GM23338 (cell line): Measurements from ENCODE around the gene HPS4. TPM values are rescaled to one million over a fixed set of nuclear protein-coding genes. Genes with fewer than 3 reads are reported as not detected.

ENCODE experiments used
- ATAC-seq: fragments of 200-7000 bp; cut with Tn5 transposase; 3 replicates; pipeline ENCODE4 v1.9.1; 2020
- DNase-seq: peaks from one replicate; pipeline ENCODE4 v3.0.0-alpha.2; 2015; ENCODE audit warnings: low spot score
- H2AFZ ChIP-seq: fragments of 200-600 bp; sonication (generic); 2 replicates; pipeline ENCODE4 v1.8.0; 2016; ENCODE audit warnings: antibody characterized with exemption, mild to moderate bottlenecking, moderate library complexity
- H3F3A ChIP-seq: fragments of 200-600 bp; sonication (generic); replicated peaks from 2 replicates; pipeline ENCODE4 v1.8.0; 2017; ENCODE audit warnings: antibody characterized with exemption, mixed run types, low read depth
- H3K27ac ChIP-seq: fragments of 200-600 bp; sonication (generic); 2 replicates; pipeline ENCODE4 v1.6.1; 2016; ENCODE audit warnings: low read depth
- H3K27me3 ChIP-seq: fragments of 200-600 bp; sonication (generic); 2 replicates; pipeline ENCODE4 v1.8.0; 2016; ENCODE audit warnings: mild to moderate bottlenecking, mixed run types, moderate library complexity; ENCODE audit not compliant: insufficient read depth
- H3K36me3 ChIP-seq: fragments of 200-600 bp; sonication (generic); 2 replicates; pipeline ENCODE4 v1.8.0; 2016; ENCODE audit warnings: mild to moderate bottlenecking; ENCODE audit not compliant: insufficient read depth
- H3K4me1 ChIP-seq: fragments of 200-600 bp; sonication (generic); 2 replicates; pipeline ENCODE4 v1.8.0; 2016; ENCODE audit warnings: mild to moderate bottlenecking, moderate library complexity; ENCODE audit not compliant: insufficient read depth
- H3K4me2 ChIP-seq: fragments of 200-600 bp; sonication (generic); 2 replicates; pipeline ENCODE4 v1.7.1; 2017; ENCODE audit warnings: mixed run types
- H3K4me3 ChIP-seq: fragments of 200-600 bp; sonication (generic); 2 replicates; pipeline ENCODE4 v1.6.1; 2016; ENCODE audit warnings: mixed run types
- H3K79me2 ChIP-seq: fragments of 200-600 bp; sonication (generic); replicated peaks from 2 replicates; pipeline ENCODE4 v1.8.0; 2017; ENCODE audit warnings: mild to moderate bottlenecking; ENCODE audit not compliant: insufficient read depth
- H3K9me2 ChIP-seq: fragments of 200-600 bp; sonication (generic); 2 replicates; pipeline ENCODE4 v1.8.0; 2017; ENCODE audit not compliant: insufficient read depth
- H4K20me1 ChIP-seq: fragments of 200-600 bp; sonication (generic); replicated peaks from 2 replicates; pipeline ENCODE4 v1.8.0; 2017; ENCODE audit warnings: mild to moderate bottlenecking; ENCODE audit not compliant: insufficient read depth
- H3K27ac Mint-ChIP-seq: 2 replicates; pipeline ENCODE4 v1.8.0; 2020; ENCODE audit warnings: inconsistent platforms, mild to moderate bottlenecking, moderate library complexity, mixed read lengths
- H3K27me3 Mint-ChIP-seq: 3 replicates; pipeline ENCODE4 v1.8.0; 2022; ENCODE audit warnings: low read depth, mild to moderate bottlenecking, moderate library complexity, mixed read lengths, inconsistent platforms; ENCODE audit not compliant: insufficient read depth, poor library complexity
- H3K36me3 Mint-ChIP-seq: 3 replicates; pipeline ENCODE4 v1.8.0; 2021; ENCODE audit warnings: low read depth, mild to moderate bottlenecking, inconsistent platforms, moderate library complexity, mixed read lengths
- H3K4me1 Mint-ChIP-seq: 3 replicates; pipeline ENCODE4 v1.8.0; 2020; ENCODE audit warnings: mild to moderate bottlenecking, inconsistent platforms, mixed read lengths
- H3K4me3 Mint-ChIP-seq: 3 replicates; pipeline ENCODE4 v1.8.0; 2021; ENCODE audit warnings: moderate library complexity, mild to moderate bottlenecking, inconsistent platforms, mixed read lengths
- H3K9me3 Mint-ChIP-seq: 3 replicates; pipeline ENCODE4 v1.8.0; 2020; ENCODE audit warnings: moderate library complexity, mild to moderate bottlenecking, inconsistent platforms, mixed read lengths
- CREB1 ChIP-seq: fragments of 250-450 bp; sonication (Bioruptor Pico); IDR thresholded peaks from 2 replicates; pipeline ENCODE4 v1.5.0; 2020; ENCODE audit warnings: low read depth, mild to moderate bottlenecking, moderate library complexity
- ETS1 ChIP-seq: IDR thresholded peaks from 2 replicates; pipeline ENCODE4 v1.6.1; 2016; ENCODE audit warnings: antibody characterized with exemption
- EZH2 ChIP-seq: fragments of 200-600 bp; sonication (generic); IDR thresholded peaks from one replicate; pipeline ENCODE4 v1.8.0; 2017; ENCODE audit warnings: antibody characterized with exemption, mild to moderate bottlenecking, low read depth; ENCODE audit not compliant: unreplicated experiment
- EZH2phosphoT487 ChIP-seq: fragments of 200-600 bp; sonication (generic); IDR thresholded peaks from one replicate; pipeline ENCODE4 v1.8.1; 2018; ENCODE audit warnings: antibody characterized with exemption; ENCODE audit not compliant: unreplicated experiment
- JUNB ChIP-seq: IDR thresholded peaks from one replicate; pipeline ENCODE4 v1.6.1; 2016; ENCODE audit warnings: antibody characterized with exemption; ENCODE audit not compliant: unreplicated experiment
- NANOG ChIP-seq: IDR thresholded peaks from 2 replicates; pipeline ENCODE4 v1.6.1; 2016; ENCODE audit warnings: antibody characterized with exemption, borderline replicate concordance
- POLR2AphosphoS5 ChIP-seq: IDR thresholded peaks from 2 replicates; pipeline ENCODE4 v1.6.1; 2016; ENCODE audit warnings: antibody characterized with exemption, low read depth
- STAT1 ChIP-seq: IDR thresholded peaks from one replicate; pipeline ENCODE4 v1.6.1; 2016; ENCODE audit warnings: antibody characterized with exemption; ENCODE audit not compliant: unreplicated experiment
- ZNF331 ChIP-seq: fragments of 250-450 bp; sonication (Bioruptor Pico); IDR thresholded peaks from 2 replicates; pipeline ENCODE4 v1.5.0; 2020; ENCODE audit warnings: low read depth, mild to moderate bottlenecking, moderate library complexity
- ZNF462 ChIP-seq: fragments of 250-450 bp; sonication (Bioruptor Pico); IDR thresholded peaks from 2 replicates; pipeline ENCODE4 v1.5.0; 2020; ENCODE audit warnings: mild to moderate bottlenecking, moderate library complexity
- polyA plus RNA-seq: library from polyadenylated mRNA; unstranded; fragments of >200 nt; fragmentation: Nextera tagmentation; extraction: Ambion mirVana; gene quantifications from 2 replicates; pipeline ENCODE4 v1.2.1, GENCODE V29; 2016
- total RNA-seq: library from RNA; depleted of rRNA; stranded (reverse); fragments of >200 nt; shearing (Covaris generic); gene quantifications from 2 replicates; pipeline ENCODE4 v1.2.3, GENCODE V29; 2014
- TF ChIP-seq, protein P1 (sequence below): IDR thresholded peaks from one replicate; pipeline ENCODE4 v1.6.1; 2018; ENCODE audit warnings: antibody characterized with exemption; ENCODE audit not compliant: unreplicated experiment
- TF ChIP-seq, protein P2 (sequence below), 2 experiments: fragments of 200-600 bp in 1 of 2; sonication (generic) in 1 of 2; conservative IDR thresholded peaks; 2 replicates each; pipeline versions ENCODE4 v1.5.1 to v1.6.1; 2016 to 2017; ENCODE audit warnings: antibody characterized with exemption in 2 of 2, low read depth in 2 of 2, mild to moderate bottlenecking in 2 of 2, moderate library complexity in 1 of 2

Gene HPS4
- total and polyA plus RNA-seq, 2 experiments from 2014 or later = 20.3 to 49.4 TPM

- TF ChIP-seq, protein P1, sequence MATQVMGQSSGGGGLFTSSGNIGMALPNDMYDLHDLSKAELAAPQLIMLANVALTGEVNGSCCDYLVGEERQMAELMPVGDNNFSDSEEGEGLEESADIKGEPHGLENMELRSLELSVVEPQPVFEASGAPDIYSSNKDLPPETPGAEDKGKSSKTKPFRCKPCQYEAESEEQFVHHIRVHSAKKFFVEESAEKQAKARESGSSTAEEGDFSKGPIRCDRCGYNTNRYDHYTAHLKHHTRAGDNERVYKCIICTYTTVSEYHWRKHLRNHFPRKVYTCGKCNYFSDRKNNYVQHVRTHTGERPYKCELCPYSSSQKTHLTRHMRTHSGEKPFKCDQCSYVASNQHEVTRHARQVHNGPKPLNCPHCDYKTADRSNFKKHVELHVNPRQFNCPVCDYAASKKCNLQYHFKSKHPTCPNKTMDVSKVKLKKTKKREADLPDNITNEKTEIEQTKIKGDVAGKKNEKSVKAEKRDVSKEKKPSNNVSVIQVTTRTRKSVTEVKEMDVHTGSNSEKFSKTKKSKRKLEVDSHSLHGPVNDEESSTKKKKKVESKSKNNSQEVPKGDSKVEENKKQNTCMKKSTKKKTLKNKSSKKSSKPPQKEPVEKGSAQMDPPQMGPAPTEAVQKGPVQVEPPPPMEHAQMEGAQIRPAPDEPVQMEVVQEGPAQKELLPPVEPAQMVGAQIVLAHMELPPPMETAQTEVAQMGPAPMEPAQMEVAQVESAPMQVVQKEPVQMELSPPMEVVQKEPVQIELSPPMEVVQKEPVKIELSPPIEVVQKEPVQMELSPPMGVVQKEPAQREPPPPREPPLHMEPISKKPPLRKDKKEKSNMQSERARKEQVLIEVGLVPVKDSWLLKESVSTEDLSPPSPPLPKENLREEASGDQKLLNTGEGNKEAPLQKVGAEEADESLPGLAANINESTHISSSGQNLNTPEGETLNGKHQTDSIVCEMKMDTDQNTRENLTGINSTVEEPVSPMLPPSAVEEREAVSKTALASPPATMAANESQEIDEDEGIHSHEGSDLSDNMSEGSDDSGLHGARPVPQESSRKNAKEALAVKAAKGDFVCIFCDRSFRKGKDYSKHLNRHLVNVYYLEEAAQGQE = no peak
- TF ChIP-seq CREB1 (CRISPR knock-in tag) (no peak), POLR2AphosphoS5 (no peak)
Measured at GRCh38 chr22:26414347-26414746, 69.2 kb downstream of the HPS4 start (continued).

- 0 out of 2 replicates have a peak, but pooled peaks cover 4% of the 10 kb centered on the region for H3K9me2 ChIP-seq
- ATAC-seq = no peak
- no peaks in the 10 kb centered on the region for H3F3A ChIP-seq
- no peaks in the 10 kb centered on the region for H3K4me1 ChIP-seq
- Mint-ChIP-seq H3K9me3 (no peaks in the 10 kb centered on the region), H3K27ac (no peak overlapping the region), H3K36me3 (no peaks in the 10 kb centered on the region), H3K4me3 (no peak overlapping the region), H3K27me3 (no peaks in the 10 kb centered on the region), H3K4me1 (peaks cover 2% of the 10 kb centered on the region; the same call in 1 of the 3 replicates)
- H2AFZ ChIP-seq = no peak overlapping the region
- H3K79me2 ChIP-seq = no peaks in the 10 kb centered on the region
- DNase-seq = no peak
- H4K20me1 ChIP-seq = no peaks in the 10 kb centered on the region
- H3K27me3 ChIP-seq = no peaks in the 10 kb centered on the region
- no peak overlapping the region for H3K4me2 ChIP-seq
- no peak overlapping the region for H3K27ac ChIP-seq
- H3K36me3 ChIP-seq = no peaks in the 10 kb centered on the region
- H3K4me3 ChIP-seq = no peak overlapping the region
- TF ChIP-seq CREB1 (CRISPR knock-in tag) (no peak), POLR2AphosphoS5 (no peak), EZH2 (no peak), EZH2phosphoT487 (no peak), JUNB (no peak), NANOG (no peak), ETS1 (no peak), ZNF331 (CRISPR knock-in tag) (no peak), ZNF462 (CRISPR knock-in tag) (no peak), STAT1 (no peak)
- TF ChIP-seq, protein P2, sequence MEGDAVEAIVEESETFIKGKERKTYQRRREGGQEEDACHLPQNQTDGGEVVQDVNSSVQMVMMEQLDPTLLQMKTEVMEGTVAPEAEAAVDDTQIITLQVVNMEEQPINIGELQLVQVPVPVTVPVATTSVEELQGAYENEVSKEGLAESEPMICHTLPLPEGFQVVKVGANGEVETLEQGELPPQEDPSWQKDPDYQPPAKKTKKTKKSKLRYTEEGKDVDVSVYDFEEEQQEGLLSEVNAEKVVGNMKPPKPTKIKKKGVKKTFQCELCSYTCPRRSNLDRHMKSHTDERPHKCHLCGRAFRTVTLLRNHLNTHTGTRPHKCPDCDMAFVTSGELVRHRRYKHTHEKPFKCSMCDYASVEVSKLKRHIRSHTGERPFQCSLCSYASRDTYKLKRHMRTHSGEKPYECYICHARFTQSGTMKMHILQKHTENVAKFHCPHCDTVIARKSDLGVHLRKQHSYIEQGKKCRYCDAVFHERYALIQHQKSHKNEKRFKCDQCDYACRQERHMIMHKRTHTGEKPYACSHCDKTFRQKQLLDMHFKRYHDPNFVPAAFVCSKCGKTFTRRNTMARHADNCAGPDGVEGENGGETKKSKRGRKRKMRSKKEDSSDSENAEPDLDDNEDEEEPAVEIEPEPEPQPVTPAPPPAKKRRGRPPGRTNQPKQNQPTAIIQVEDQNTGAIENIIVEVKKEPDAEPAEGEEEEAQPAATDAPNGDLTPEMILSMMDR (conservative IDR thresholded peaks at IDR 0.05; ENCODE audit: low read depth in 2 of 2) = no peak
Measured at GRCh38 chr22:26410386-26410785, 73.2 kb downstream of the HPS4 start.
